Measurements from ENCODE around the gene SRGAP2C. TPM values are rescaled to one million over a fixed set of nuclear protein-coding genes. Genes with fewer than 3 reads are reported as not detected.
"Not testable (repeated sequence)": the region's sequence is repeated elsewhere in the genome, so short reads cannot be mapped to it uniquely, and the experiment has no call there.

SRGAP2C gene
- polyA plus RNA-seq, 3 donors from 2014 or later, result 0.69 to 2.0 (median 1.3) TPM

DNA sequence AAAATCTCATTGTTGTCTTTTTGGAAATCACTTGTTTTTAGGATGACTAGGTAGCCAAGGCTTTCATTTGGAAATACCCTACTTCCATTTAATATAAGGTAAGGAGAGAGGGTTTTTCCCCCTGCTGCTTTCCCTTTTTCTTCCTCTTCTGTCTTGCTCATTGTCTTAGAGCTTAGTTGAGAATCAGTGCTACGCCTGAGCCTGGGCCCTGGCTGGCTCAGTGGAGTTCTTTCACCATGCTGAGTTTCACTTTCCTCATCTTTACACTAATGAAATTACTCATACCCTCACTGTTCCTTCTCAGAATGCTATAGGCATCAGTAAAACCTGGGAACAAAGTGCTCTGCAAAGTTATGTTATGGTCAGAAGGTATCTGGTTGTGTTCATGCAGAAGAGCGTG is 154.8 kb downstream of the SRGAP2C start:
- DNase-seq; H3K27me3 Mint-ChIP-seq (ENCODE audit: low read depth in 3 of 3); H3K4me1 Mint-ChIP-seq; H3K36me3 Mint-ChIP-seq; H3K4me3 Mint-ChIP-seq; H3K9me3 Mint-ChIP-seq; H3K27ac Mint-ChIP-seq: not testable (repeated sequence)

- H3K9me3 Mint-ChIP-seq; H3K4me1 Mint-ChIP-seq; H3K36me3 Mint-ChIP-seq; DNase-seq; H3K27ac Mint-ChIP-seq; H3K27me3 Mint-ChIP-seq (ENCODE audit: low read depth in 3 of 3); H3K4me3 Mint-ChIP-seq: not testable (repeated sequence)
Measured at GRCh38 chr1:121343311-121343906, 158.6 kb downstream of the SRGAP2C start.

DNA sequence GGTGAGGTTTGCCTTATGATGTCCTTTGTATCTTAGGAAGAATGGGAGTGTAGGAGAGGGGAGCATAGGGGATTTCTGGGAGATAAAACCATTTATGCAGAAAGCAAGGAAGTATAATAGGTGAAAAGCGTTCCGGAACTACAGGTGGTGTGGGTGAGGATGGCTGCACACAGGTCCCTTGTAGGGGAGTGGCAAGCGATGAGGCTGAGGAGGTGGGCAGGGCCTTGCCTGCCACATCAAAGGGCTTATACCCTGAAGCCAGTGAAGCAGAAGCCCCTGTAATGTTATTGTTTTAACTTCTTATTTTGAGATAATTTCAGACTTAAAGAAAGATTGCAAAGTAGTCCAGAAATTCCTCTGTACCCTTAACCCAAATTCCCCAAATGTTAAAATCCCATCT is 159.6 kb downstream of the SRGAP2C start:
- H3K36me3 Mint-ChIP-seq; H3K27me3 Mint-ChIP-seq (ENCODE audit: low read depth in 3 of 3): not testable (repeated sequence)

GRCh38 chr1:121346654-121347053 is 161.9 kb downstream of the SRGAP2C start:
- H3K27me3 Mint-ChIP-seq (ENCODE audit: low read depth in 3 of 3); H3K9me3 Mint-ChIP-seq; DNase-seq; H3K4me1 Mint-ChIP-seq; H3K4me3 Mint-ChIP-seq; H3K36me3 Mint-ChIP-seq; H3K27ac Mint-ChIP-seq: not testable (repeated sequence)

More for the DNA sequence above, 159.6 kb downstream of the SRGAP2C start:
- not testable (repeated sequence) for DNase-seq, H3K9me3 Mint-ChIP-seq, H3K4me1 Mint-ChIP-seq, H3K4me3 Mint-ChIP-seq, H3K27ac Mint-ChIP-seq

GRCh38 chr1:121347476-121347875 is 162.7 kb downstream of the SRGAP2C start:
- H3K9me3 Mint-ChIP-seq, result not testable (repeated sequence)

GRCh38 chr1:121348115-121348514 is 163.3 kb downstream of the SRGAP2C start:
- not testable (repeated sequence) for H3K4me3 Mint-ChIP-seq; H3K36me3 Mint-ChIP-seq; H3K9me3 Mint-ChIP-seq; H3K27me3 Mint-ChIP-seq (ENCODE audit: low read depth in 3 of 3); H3K4me1 Mint-ChIP-seq; DNase-seq; H3K27ac Mint-ChIP-seq

More at GRCh38 chr1:121347476-121347875, 162.7 kb downstream of the SRGAP2C start:
- H3K4me3 Mint-ChIP-seq; H3K27ac Mint-ChIP-seq; H3K4me1 Mint-ChIP-seq; DNase-seq; H3K36me3 Mint-ChIP-seq; H3K27me3 Mint-ChIP-seq (ENCODE audit: low read depth in 3 of 3): not testable (repeated sequence)

DNA sequence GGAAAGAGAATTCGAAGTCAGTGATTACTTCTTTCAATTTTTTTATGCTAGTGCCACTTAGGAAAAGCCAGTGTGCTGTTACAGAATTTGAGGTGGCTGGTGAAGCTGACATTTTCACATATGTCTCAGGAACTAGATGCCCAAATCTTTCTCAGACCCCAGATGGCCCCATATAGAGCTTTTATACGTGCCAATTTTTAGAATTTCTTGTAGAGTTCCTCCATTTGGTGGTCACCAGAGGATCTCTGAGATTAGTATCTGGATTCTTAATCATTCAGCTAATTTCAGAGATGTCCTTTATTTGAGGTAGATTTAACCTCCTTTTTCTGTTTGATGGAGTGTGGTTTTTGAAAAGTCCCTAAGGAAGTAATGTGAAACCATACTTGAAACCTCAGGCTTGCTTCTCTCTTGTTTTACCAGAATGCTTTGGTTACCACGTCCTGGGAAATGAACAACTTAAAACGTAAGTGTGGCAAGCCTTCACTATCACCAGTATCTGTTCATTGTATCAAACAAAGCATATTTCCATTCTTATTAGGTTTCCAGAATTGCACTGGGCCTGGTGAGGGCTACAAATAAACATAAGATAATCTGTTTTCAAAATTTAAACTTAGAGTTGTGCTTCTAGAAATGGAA is 164.7 kb downstream of the SRGAP2C start:
- not testable (repeated sequence) for H3K27me3 Mint-ChIP-seq (ENCODE audit: low read depth in 3 of 3); H3K36me3 Mint-ChIP-seq; H3K27ac Mint-ChIP-seq; H3K4me1 Mint-ChIP-seq; H3K4me3 Mint-ChIP-seq; DNase-seq; H3K9me3 Mint-ChIP-seq

GRCh38 chr1:121355711-121356420 is 171.1 kb downstream of the SRGAP2C start:
- not testable (repeated sequence) for H3K27ac Mint-ChIP-seq; H3K4me1 Mint-ChIP-seq; H3K36me3 Mint-ChIP-seq; H3K4me3 Mint-ChIP-seq; H3K9me3 Mint-ChIP-seq; H3K27me3 Mint-ChIP-seq (ENCODE audit: low read depth in 3 of 3); DNase-seq

DNA sequence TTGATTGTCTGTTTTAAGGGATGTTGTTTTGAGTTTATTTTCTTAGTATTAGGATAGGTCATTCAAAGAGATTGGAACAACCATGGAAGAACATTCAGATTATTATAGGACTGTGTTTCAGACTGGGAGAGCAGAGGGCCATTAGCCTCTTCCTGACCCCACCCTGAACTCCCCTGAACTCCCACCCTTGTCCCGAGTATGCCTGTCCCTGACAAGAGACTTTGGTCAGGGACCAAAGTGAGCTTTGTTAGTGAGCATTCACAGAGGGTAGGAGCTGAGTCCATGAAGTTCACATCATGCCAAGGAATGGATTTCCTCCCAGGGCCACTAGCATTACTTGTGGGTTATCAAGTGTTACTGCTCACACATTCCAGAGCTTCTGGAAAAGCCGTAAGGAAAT is 172.0 kb downstream of the SRGAP2C start:
- not testable (repeated sequence) for H3K27me3 Mint-ChIP-seq (ENCODE audit: low read depth in 3 of 3); DNase-seq; H3K9me3 Mint-ChIP-seq; H3K4me3 Mint-ChIP-seq; H3K36me3 Mint-ChIP-seq; H3K4me1 Mint-ChIP-seq; H3K27ac Mint-ChIP-seq

DNA sequence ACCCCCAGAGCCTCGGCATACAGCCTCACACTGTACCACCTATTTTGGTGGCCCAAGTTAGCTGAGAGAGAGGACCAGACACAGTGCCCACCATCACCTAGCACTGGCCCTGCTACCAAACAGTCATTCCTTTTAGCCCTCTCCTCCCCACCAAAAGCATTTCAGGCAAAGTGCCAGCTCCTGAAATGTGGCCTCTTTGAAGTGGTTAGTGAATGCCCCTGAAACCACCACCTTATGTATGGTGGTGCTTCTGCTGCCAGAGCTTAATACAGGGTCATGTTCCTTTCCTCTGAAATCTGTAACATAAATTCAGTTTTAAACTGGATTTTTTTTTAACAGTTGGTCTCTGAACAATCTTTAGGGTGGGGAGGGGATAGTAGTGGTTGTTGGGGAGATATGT is 175.8 kb downstream of the SRGAP2C start:
- H3K27ac Mint-ChIP-seq; H3K4me1 Mint-ChIP-seq; DNase-seq; H3K4me3 Mint-ChIP-seq; H3K9me3 Mint-ChIP-seq; H3K27me3 Mint-ChIP-seq (ENCODE audit: low read depth in 3 of 3); H3K36me3 Mint-ChIP-seq: not testable (repeated sequence)

DNA sequence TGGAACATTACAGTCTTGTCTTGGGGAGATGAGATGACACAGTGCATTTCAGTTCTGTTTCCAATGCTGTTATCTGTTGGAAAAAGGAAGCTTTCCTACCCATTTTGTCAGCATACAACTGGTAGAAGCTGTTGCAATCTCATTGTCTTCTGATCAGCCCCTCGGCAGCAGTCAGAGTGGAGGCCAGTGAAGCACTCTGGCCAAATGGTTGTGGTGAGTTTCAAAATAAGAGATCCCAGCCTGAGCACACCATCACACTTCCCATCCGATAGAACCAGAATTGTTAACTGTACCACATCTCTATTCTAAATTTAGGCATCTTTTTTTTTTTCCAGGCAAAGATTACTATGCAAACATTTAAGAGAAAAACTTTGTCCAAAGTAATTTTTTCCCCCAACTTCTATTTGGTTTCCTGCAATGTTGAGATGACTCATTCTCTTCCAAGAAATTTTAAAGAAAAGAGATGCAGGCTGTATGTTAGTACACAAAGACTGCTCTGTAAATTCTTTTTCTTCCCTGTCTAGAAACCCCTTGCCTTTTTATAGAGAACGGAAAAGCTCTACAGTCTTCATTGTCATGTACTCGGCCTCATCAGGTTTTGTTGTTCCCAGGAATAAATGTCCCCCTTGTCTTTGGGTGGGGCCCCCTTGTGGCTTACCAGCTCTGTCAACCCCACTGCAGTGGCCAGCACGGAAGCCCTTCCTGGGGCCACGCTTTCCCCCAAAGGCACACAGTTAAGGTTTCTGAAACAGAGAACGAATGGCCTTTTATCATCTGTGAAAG is 176.9 kb downstream of the SRGAP2C start:
- not testable (repeated sequence) for H3K9me3 Mint-ChIP-seq; DNase-seq; H3K36me3 Mint-ChIP-seq; H3K4me1 Mint-ChIP-seq; H3K27ac Mint-ChIP-seq; H3K27me3 Mint-ChIP-seq (ENCODE audit: low read depth in 3 of 3)
- H3K4me3 Mint-ChIP-seq, result peak overlapping the region in 1 of 5 donors; percentile 29

GRCh38 chr1:121362234-121362883 is 177.6 kb downstream of the SRGAP2C start:
- H3K4me1 Mint-ChIP-seq; H3K9me3 Mint-ChIP-seq; DNase-seq; H3K27me3 Mint-ChIP-seq (ENCODE audit: low read depth in 3 of 3); H3K36me3 Mint-ChIP-seq: not testable (repeated sequence)
- H3K27ac Mint-ChIP-seq, result peak overlapping the region in 3 of 6 donors; percentile 12 to 73 (median 21)
- H3K4me3 Mint-ChIP-seq, result peak overlapping the region in 1 of 5 donors; percentile 36

GRCh38 chr1:121365316-121365715 is 180.5 kb downstream of the SRGAP2C start:
- not testable (repeated sequence) for H3K36me3 Mint-ChIP-seq; H3K4me3 Mint-ChIP-seq; H3K9me3 Mint-ChIP-seq; H3K4me1 Mint-ChIP-seq; H3K27me3 Mint-ChIP-seq (ENCODE audit: low read depth in 3 of 3); DNase-seq; H3K27ac Mint-ChIP-seq

- H3K4me1 Mint-ChIP-seq, H3K36me3 Mint-ChIP-seq: not testable (repeated sequence)
Measured at GRCh38 chr1:121365723-121366122, 180.9 kb downstream of the SRGAP2C start.

More at GRCh38 chr1:121365723-121366122, 180.9 kb downstream of the SRGAP2C start:
- not testable (repeated sequence) for H3K27me3 Mint-ChIP-seq (ENCODE audit: low read depth in 3 of 3); H3K27ac Mint-ChIP-seq; H3K4me3 Mint-ChIP-seq; H3K9me3 Mint-ChIP-seq
- peak; percentile 44 to 54 (median 47) for DNase-seq
